IPS DF 19.7 (cell line): ENCODE results near the gene ADIG.

Source experiments
- DNase-seq: peaks from one replicate; pipeline ENCODE4 v3.0.0-alpha.2; 2013; ENCODE audit warnings: low read depth, low spot score

The ADIG gene

GRCh38 chr20:38602185-38602581, 21.2 kb downstream of the ADIG start:
- DNase-seq, result no peak

DNA sequence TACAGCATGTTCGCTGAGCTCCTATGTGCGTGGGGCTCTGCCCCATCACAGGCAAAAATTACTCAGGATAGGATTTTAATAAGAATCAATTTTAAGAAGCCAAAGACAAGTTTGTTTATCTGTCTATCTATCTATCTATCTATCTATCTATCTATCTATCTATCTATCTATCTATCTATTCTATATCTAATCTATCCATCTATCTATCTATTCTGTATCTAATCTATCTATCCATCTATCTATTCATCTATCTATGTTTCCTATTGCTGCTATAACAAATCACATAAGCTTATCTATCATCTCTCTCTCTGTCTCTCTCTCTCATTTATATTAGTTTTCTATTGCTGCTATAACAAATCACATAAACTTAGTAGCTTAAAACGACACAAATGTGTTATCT, 22.3 kb downstream of the ADIG start:
- no peak for DNase-seq

DNA sequence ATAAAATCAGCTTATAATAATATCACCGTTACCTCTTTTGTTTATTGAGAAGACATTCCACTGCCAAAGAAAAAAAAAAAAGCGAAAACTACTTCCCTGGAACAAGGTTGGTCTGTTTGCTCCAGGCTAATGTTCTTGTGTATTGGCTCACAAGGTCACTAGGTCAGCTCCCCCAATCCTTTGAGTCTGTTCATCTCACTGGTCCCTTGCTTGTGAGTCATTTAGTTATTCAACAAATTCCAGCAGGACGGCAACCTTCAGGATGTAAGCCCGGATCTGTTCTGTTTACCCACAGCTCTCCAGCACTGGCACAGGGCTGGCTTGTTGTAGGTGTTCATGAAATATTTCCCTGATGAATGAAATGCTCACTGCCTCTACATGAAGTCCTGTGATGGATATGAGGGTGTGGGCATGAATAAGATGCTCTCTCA, 23.9 kb downstream of the ADIG start:
- DNase-seq, result no peak

DNA sequence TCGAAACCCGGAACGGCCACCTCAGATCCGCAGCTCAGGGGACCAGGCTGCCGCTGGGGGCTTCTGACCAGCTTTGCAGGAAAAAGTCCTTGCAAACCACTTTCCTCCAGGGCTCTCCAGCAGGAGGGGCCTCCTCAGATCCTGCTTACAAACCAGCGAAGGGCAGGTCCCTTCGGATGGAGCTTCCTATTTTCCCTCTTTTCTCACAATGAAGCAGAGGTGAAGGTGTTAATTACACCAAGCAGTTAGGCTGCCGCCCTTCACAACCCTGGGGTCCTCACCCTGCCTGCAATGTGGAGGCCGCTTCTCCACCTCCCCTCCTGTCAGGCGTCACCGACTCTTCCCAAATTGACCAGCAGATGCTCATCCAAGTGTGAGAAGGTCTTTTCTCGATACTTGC, 26.4 kb downstream of the ADIG start:
- DNase-seq, result no peak

DNA sequence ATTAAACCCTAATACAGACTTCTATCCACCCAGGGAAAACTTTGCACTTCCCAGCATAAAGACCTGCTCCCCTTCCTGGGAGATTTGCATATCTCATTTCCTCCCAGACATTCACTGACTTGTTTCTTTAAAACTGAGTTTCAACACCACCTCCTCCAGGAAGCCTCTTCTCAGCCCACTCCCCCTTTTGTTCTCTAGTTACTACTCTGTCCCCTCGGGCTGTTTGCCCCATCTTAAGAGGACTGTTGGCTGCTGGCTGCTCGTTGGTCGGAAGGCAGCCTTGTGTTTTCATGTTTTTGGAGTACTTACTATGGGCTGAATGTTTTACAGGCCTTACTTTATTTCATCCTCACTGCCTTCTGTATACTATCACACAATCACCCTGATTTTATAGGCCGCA, 27.2 kb downstream of the ADIG start:
- no peak for DNase-seq

- no peak for DNase-seq
Observed at GRCh38 chr20:38609815-38610214, 28.8 kb downstream of the ADIG start.

- no peak for DNase-seq
Observed at GRCh38 chr20:38610521-38610920, 29.5 kb downstream of the ADIG start.

DNA sequence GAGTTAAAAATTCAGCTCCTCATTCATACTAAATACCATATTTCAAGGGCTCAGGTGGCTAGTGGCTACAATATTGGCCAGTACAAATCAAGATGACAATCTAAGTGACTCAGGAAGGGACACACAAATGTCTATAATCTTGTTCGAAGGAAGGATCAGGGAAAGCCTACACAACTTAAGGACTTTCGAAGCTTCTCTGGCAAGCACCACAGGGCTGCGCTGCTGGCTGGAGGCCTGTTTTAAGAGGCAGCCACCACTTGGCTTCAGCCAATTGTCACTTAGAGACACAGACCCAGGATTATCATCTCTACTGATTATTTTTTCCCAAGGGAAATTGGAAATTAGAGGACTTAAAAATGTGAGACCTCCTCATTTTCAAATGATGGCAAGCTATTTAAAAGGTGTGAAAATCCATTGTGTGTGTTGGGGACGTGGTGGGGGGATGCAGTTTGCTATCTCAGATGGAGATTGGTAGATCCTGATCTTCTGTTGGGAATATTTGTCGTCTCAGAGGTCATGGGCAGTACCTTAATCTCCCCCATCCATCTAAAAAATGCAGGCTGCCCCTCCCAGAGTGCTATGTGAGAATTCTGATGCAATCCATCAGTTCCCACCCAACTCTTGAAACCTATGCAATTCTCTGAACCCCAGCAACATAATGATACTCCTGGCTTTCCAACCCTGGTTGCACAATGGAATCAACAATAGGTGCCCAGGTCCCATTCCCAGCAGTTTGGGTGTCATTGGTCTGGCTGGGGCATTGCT, 31.9 kb downstream of the ADIG start:
- DNase-seq, result no peak

DNA sequence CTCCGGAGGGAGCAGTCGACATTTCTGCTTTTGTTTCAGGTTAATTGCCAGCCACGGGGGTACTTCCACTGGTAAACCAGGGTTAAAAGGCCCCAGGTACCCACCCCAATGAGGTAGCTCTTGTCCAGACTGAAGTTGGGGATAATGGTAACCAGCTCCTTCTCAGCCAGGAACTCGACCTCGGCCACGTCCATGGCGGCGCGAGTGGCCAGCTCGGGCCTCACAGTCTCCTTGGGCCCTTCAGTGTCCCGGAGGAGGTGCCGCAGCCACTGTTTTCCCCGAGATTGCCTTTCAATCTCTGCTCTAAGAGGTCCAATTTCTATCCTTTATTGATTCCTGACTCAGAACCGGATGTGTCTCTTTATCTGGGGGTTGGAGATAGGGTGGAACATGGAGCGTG, 34.3 kb downstream of the ADIG start:
- no peak for DNase-seq

DNA sequence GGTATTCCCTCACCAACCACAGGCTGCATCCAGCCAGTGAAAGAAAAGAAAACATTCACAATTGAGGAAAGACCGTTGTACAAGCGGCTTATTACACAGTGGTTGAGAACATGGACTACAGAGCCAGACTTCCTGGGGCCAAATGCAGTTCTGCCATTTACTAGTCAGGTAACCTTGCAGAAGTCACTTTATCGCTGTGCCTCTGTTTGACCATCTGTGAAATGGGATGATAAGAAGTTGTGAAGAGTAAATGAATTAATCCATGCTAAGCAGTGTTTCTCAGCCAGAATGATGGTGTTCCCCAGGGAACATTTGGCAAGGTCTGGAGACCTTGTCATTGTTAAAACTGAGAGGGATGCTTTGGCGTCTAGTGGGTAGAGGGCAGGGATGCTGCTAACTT, 35.5 kb downstream of the ADIG start:
- no peak for DNase-seq

- no peak for DNase-seq
Observed at GRCh38 chr20:38617011-38617829, 36.2 kb downstream of the ADIG start.

- no peak for DNase-seq
Observed at GRCh38 chr20:38617830-38618196, 36.8 kb downstream of the ADIG start.

GRCh38 chr20:38620441-38620840, 39.4 kb downstream of the ADIG start:
- no peak for DNase-seq

DNA sequence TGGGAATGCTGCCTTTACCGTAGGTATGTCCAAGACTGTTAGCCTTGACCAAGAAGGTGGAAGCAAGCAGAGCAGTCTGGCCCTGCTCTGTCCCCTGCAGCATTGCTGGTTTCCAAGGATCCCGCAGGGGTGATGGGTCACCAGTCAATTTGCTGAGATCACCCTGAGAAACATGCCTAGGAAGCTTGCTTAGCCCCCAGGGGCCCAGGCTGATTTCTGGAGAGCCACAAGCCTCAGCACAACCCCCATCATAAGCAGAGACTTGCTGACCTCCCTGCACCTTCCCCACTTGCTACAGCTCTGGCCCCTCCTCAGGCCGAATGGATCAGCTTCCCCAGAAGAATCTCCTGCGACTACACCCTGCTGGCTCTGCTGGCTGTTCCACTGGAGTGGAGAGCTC, 42.1 kb downstream of the ADIG start:
- DNase-seq, result no peak

DNA sequence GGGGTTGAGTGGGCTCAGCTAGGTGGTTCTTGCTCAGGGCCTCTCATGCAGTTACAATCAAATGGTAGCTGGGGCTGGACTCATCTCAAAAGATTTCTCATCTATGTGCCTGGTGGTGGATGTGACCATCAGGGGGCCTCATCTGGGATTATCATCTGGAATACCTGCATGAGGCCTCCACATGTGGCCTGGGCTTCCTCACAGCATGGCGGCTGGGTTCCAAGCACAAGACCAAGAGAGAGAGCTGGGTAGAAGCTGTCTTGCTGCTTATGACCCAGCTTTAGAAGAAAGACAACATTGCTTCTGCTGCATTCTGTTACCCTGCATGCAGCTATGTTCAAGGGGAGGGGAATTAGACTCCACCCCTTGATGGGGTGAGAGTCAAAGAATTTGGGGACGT, 43.1 kb downstream of the ADIG start:
- no peak for DNase-seq

- DNase-seq, result no peak
Observed at GRCh38 chr20:38625896-38626295, 44.9 kb downstream of the ADIG start.

GRCh38 chr20:38626921-38627659, 46.1 kb downstream of the ADIG start:
- DNase-seq, result no peak

- DNase-seq, result no peak
Observed at GRCh38 chr20:38628580-38629470, 47.8 kb downstream of the ADIG start.

DNA sequence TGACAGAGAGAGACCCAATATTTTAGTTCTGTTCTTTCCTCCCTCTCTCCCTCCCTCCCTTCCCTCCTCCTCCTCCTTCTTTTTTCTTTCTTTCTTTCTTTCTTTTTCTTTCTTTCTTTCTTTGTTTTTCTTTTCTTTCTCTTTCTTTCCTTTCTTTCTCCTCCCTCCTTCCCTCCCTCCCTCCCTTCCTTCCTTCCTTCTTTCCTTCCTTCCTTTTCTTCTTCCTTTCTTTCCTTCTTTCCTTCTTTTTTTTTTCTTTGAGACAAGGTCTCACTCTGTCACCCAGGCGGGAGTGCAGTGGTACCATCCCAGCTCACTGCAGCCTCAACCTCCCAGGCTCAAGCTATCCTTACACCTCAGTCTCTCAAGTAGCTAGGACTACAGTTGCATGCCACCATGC, 49.0 kb downstream of the ADIG start:
- DNase-seq, result no peak

GRCh38 chr20:38630727-38631126, 49.7 kb downstream of the ADIG start:
- DNase-seq, result no peak
